SU-DHL-6 (cell line): ENCODE data around the gene MEGF10.

Experiments
- CTCF ChIP-seq: fragments of 200-600 bp; sonication (generic); IDR thresholded peaks from one replicate; pipeline ENCODE4 v1.5.1; 2017; ENCODE audit warnings: antibody characterized with exemption, mild to moderate bottlenecking, low read length, moderate library complexity; ENCODE audit not compliant: insufficient read depth, poor library complexity, severe bottlenecking
- EZH2phosphoT487 ChIP-seq: fragments of 200-600 bp; sonication (generic), shearing (Covaris generic); conservative IDR thresholded peaks from 2 replicates; pipeline ENCODE4 v1.6.1; 2018; ENCODE audit warnings: mild to moderate bottlenecking, antibody characterized with exemption, low read length, moderate library complexity, mixed read lengths

GRCh38 chr5:127363403-127363802 is 72.8 kb downstream of the MEGF10 start:
- TF ChIP-seq CTCF, result no peak
- no peak for TF ChIP-seq EZH2phosphoT487
